ENCODE measurements around the gene EXOSC9.

EXOSC9 gene

GRCh38 chr4:121863799-121864198 lies 62.7 kb downstream of the EXOSC9 start:
- no peak for TF ChIP-seq CTCF (IDR thresholded peaks at IDR 0.05; ENCODE audit: control insufficient read depth, extremely low read depth, insufficient read depth)
- DNase-seq (ENCODE audit: low read depth) = no peak
- H3K4me3 ChIP-seq (ENCODE audit: low read depth, low read length) = no peak overlapping the region

Measured in LNCaP clone FGC (cell line).